Measurements from ENCODE around the gene HK2.

GRCh38 chr2:74937221-74937880 is 103.4 kb downstream of the HK2 start:
- TF ChIP-seq, protein P1, sequence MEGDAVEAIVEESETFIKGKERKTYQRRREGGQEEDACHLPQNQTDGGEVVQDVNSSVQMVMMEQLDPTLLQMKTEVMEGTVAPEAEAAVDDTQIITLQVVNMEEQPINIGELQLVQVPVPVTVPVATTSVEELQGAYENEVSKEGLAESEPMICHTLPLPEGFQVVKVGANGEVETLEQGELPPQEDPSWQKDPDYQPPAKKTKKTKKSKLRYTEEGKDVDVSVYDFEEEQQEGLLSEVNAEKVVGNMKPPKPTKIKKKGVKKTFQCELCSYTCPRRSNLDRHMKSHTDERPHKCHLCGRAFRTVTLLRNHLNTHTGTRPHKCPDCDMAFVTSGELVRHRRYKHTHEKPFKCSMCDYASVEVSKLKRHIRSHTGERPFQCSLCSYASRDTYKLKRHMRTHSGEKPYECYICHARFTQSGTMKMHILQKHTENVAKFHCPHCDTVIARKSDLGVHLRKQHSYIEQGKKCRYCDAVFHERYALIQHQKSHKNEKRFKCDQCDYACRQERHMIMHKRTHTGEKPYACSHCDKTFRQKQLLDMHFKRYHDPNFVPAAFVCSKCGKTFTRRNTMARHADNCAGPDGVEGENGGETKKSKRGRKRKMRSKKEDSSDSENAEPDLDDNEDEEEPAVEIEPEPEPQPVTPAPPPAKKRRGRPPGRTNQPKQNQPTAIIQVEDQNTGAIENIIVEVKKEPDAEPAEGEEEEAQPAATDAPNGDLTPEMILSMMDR (IDR thresholded peaks at IDR 0.05; ENCODE audit: low read length): no peak
- TF ChIP-seq EZH2 (IDR thresholded peaks at IDR 0.05; ENCODE audit: borderline replicate concordance, low read length): no peak
